ENCODE data around the gene KCNJ10.

DNA sequence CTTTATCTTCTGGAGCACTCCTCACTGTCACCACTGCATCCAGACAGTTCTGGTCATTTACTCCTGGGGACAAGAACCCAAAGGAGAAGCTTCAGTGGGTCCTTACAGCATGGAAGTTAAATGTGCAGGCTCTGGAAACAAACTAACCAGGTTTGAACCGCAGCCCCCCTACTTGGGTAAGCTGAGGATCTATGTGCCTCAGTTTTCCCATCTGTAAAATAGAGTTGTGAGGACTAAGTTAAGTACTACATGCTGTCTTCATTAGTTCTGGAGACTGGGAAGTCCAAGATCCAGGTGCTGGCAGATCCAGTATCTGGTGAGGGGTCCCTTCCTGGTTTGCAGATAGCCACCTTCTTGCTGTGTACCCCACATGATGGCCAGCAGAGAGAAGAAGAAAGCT lies 37.6 kb upstream of the KCNJ10 start:
- TF ChIP-seq EZH2 (IDR thresholded peaks at IDR 0.05; ENCODE audit: borderline replicate concordance, low read length), result no peak
- no peak for TF ChIP-seq CTCF (IDR thresholded peaks at IDR 0.05; ENCODE audit: low read length)
